ENCODE results near the gene ZBTB16.
A peak's percentile ranks its signal among the peaks of the same experiment; 100 is the strongest.

ZBTB16 gene

DNA sequence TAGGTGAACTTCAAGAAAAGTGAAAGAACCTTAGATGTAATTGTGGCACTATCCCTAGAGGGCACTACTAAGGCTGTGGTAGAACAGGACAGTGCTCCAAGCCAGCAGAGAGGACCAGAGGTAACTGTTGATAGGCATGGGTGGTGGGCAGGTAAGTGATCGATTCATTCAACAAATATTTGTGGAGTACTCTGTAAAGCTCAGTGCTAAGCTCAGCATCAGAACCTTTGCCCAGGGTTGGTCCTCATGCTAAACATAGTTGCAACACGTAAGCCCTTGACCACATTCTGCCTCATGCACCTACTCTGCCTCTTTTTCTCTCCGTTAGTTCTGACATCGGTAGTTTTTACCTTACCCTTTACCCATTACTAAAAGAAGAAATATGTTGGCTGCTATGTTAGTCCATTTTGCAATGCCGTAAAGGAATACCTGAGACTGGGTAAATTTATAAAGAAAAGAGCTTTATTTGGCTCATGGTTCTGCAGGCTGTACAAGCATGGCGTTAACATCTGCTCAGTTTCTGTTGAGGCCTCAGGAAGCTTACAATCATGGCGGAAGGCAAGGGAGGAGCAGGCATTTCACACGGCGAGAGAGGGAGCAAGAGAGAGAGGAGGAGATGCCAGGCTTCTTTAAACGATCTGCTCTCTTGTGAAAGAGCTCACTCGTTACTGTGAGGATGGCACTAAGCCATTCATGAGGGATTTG lies 218.3 kb downstream of the ZBTB16 start:
- no peak overlapping the region for H3K27ac ChIP-seq
- TF ChIP-seq, protein P1, sequence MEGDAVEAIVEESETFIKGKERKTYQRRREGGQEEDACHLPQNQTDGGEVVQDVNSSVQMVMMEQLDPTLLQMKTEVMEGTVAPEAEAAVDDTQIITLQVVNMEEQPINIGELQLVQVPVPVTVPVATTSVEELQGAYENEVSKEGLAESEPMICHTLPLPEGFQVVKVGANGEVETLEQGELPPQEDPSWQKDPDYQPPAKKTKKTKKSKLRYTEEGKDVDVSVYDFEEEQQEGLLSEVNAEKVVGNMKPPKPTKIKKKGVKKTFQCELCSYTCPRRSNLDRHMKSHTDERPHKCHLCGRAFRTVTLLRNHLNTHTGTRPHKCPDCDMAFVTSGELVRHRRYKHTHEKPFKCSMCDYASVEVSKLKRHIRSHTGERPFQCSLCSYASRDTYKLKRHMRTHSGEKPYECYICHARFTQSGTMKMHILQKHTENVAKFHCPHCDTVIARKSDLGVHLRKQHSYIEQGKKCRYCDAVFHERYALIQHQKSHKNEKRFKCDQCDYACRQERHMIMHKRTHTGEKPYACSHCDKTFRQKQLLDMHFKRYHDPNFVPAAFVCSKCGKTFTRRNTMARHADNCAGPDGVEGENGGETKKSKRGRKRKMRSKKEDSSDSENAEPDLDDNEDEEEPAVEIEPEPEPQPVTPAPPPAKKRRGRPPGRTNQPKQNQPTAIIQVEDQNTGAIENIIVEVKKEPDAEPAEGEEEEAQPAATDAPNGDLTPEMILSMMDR (IDR thresholded peaks at IDR 0.05): no peak
- H3K4me3 ChIP-seq: no peak overlapping the region
- no peak for DNase-seq (ENCODE audit: low spot score)

DNA sequence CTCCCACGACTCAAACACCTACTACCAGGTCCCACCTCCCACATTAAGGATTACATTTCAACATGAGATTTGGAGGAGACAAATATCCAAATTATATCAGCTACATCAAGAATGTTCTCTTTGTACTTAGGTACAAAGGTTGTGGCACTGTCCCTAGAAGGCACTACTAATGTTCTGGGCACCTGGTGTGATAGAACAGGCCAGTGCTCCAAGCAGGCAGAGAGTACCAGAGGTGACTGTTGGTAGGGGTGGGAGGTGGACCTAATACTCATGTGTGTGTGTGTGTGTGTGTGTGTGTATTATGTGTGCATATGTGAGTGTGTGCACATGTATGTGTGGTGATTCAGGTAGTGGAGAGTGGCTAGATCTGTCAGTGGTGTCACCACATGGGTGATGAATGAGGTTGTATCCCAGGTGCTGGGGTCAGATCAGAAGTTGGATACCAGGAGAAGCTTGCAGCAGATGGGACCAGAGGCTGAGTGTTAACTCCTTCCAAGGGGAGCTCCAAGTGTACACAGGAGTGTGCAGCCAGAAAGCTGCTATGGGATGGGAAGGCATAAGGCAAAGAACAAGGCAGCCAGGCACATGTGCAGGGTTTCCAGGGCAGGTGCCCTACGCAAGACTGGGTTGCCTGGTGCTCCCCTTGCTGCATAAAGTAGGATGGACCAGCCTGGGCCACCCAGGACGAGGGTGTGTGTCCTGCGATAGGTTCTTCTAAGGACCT lies 219.0 kb downstream of the ZBTB16 start:
- TF ChIP-seq, protein P1 (IDR thresholded peaks at IDR 0.05): no peak
- no peak for DNase-seq (ENCODE audit: low spot score)
- H3K27ac ChIP-seq: no peak overlapping the region
- H3K4me3 ChIP-seq: no peak overlapping the region

DNA sequence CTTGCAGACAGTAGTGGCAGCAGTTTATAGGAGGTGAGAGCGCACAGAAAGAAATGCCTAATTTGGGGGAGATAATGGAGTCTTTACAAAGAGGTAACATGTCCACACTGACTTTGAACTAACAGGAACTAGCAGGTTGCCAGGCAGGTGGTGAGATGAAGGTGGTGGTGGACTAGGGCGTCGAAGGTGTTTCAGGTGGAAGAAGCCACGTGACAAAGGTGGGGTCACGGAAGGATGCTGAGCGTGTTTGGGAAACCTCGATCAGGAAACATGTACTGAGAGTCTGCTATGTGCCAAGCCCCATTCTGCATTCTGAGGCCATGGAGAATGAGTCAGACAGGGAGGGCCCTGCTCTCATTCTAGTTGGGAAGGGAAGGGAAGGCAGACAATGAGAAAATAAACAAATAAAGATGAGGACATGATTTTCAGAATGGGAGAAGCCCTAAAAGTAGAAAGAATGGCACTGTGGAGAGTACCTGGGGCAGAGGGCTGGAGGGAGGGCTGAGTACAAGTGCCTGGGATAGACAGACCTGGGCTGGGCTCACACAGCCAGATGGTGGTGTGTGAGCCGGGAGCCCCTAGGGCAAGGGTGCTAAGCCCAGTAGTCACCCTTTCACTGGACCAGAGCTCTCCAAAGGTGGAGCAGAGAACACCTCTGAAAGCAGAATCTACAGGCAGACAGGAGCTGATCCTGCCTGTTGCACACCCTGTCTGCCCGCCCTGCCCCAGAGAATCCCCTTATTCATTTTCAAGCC lies 220.5 kb downstream of the ZBTB16 start:
- TF ChIP-seq, protein P1 (IDR thresholded peaks at IDR 0.05): no peak
- no peak for DNase-seq (ENCODE audit: low spot score)
- H3K4me3 ChIP-seq: no peak overlapping the region
- peak overlapping the region in 1 of 2 donors; percentile 75 for H3K27ac ChIP-seq

DNA sequence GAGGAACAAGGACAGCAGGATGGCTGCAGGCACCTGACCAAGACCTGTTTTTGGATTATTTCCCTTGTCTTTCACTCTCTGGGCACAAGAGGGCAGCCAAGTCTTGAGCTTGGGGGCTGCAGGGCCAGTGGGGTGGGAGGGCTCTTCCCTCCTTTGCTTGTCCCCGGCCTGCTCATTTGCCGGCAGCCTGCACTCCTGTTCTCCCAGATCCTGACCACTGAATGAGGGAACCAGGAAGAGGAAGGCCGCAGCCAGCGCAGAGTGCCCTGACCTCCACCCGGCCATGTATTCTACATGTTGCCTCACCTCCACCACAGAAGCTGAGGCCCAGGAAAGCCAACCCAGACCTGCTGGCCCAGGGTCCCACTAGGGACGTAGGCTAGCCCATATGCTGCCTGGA lies 221.2 kb downstream of the ZBTB16 start:
- no peak overlapping the region for H3K4me3 ChIP-seq
- TF ChIP-seq, protein P1 (IDR thresholded peaks at IDR 0.05): no peak
- DNase-seq (ENCODE audit: low spot score): no peak
- H3K27ac ChIP-seq: peak overlapping the region in 1 of 2 donors; percentile 75

DNA sequence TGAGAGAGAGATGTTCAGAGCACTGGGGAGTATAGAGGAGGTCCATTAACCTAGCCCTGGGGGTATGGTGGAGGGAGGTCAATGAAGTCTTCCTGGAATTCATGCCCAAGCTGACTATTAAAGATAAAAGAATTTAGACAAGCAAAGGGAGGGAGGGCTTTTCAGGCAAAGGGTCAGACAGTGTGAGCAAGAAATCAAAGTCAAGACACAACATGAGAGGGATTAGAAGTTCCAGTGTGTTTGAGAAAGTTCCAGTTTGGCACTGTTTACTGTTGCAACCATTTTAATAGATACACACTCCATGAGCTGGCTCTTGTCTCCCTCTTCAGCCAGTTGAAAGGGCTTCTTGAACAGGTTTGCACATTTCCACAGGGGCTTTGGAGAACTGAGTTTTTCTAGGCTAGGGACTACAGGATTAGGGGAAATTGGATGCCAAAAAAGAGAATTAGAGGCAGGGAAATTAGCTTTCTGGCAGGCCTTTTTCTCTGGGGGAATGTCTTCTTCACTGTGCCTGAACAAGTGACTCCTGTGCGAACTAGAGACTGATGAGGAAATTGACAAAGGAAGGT lies 222.0 kb downstream of the ZBTB16 start:
- Histone ChIP-seq H3K4me3 (no peak overlapping the region), H3K27ac (peak overlapping the region in 1 of 2 donors; percentile 75)
- DNase-seq (ENCODE audit: low spot score): no peak
- TF ChIP-seq, protein P1 (IDR thresholded peaks at IDR 0.05): no peak

DNA sequence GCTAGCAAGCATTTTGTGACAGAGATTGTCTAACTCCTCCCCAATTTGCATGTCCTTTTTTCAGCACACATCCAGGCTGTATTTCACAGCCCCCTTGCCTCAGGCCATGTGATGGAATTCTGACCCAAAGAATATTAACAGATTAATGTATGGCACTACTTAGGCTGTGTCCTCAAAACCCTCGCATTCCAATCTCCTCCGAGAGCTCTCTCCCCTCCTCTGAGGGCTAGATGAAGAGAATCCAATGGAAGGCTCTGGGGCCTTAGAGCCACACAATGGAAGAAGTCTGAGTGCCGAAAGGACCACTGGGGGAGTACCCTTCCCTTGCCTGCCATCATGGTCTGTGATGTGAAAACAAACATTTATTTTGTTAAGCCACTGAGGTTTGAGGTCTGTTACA lies 223.0 kb downstream of the ZBTB16 start:
- no peak overlapping the region for H3K4me3 ChIP-seq
- no peak overlapping the region for H3K27ac ChIP-seq
- no peak for DNase-seq (ENCODE audit: low spot score)
- TF ChIP-seq, protein P1 (IDR thresholded peaks at IDR 0.05): no peak
